Ectodermal cell (in vitro differentiated cells): Measurements from ENCODE around the gene MYL12B.
"Not testable (repeated sequence)": the region's sequence is repeated elsewhere in the genome, so short reads cannot be mapped to it uniquely, and the experiment has no call there.

ENCODE experiments used
- H3K27ac ChIP-seq: 2 replicates; pipeline ENCODE4 v1.7.0; 2013; ENCODE audit warnings: mild to moderate bottlenecking, low read depth, low read length; ENCODE audit not compliant: insufficient read depth, poor library complexity, severe bottlenecking
- H3K27me3 ChIP-seq: 2 replicates; pipeline ENCODE4 v1.7.0; 2013; ENCODE audit warnings: mild to moderate bottlenecking, low read length; ENCODE audit not compliant: insufficient read depth, control insufficient read depth, poor library complexity, severe bottlenecking
- H3K36me3 ChIP-seq: one replicate; pipeline ENCODE4 v1.7.0; 2013; ENCODE audit warnings: low read length; ENCODE audit not compliant: control insufficient read depth, insufficient read depth
- H3K4me1 ChIP-seq: one replicate; pipeline ENCODE4 v1.7.0; 2013; ENCODE audit warnings: low read length; ENCODE audit not compliant: control insufficient read depth, insufficient read depth
- H3K4me3 ChIP-seq: 2 replicates; pipeline ENCODE4 v1.7.0; 2013; ENCODE audit warnings: low read depth, low read length, control low read depth; ENCODE audit not compliant: insufficient read depth
- H3K9me3 ChIP-seq: 2 replicates; pipeline ENCODE4 v1.7.0; 2013; ENCODE audit warnings: mild to moderate bottlenecking, low read length, moderate library complexity; ENCODE audit not compliant: control insufficient read depth
- WGBS, 2 experiments: methylation state at CpG; one replicate each; pipeline ENCODE4 v1.1.7; 2013; ENCODE audit warnings: missing lambda C conversion rate in 2 of 2; 5-methylcytosine and 5-hydroxymethylcytosine counted together

MYL12B gene

DNA sequence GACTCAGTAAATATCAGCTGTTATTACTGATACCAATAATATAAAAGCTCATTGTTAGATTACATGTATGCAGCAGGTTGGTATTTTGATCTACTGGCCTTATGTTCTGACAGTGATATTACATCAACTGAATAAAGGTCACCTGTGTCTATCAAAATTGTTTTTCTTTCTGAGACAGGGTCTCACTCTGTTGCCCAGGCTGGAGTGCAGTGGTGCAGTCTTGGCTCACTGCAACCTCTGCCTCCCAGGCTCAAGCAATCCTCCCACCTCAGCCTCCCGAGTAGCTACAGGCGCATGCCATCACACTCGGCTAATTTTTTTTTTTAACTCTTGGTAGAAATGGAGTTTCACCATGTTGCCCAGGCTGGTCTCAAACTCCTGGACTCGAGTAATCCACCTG, 41.1 kb upstream of the MYL12B start:
- not testable (repeated sequence) for H3K27me3 ChIP-seq, H3K36me3 ChIP-seq, H3K4me3 ChIP-seq, H3K9me3 ChIP-seq, H3K27ac ChIP-seq, H3K4me1 ChIP-seq
- 90 to 91% methylated on average over 4 of the region's 4 CpGs for WGBS, 2 experiments

DNA sequence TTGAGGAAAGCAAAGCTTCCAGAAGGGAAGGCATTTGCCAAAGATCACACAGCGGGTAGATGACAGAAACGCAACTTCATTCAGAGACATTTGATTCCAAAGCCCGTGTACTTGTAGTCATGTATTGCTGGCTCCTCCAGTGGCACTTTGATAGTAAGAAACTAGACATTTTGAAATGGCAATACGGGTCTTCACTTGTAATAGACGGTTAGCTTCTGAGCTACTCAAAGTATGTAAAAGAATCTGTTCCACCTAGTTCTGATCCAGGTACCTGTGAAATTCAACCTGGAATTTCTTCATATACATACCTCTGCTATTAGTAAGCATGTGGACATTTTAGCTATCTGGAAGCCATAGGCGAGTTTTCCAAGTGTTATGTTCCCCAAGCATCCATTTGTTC, 40.4 kb upstream of the MYL12B start:
- H3K27me3 ChIP-seq, result no peaks in the 10 kb centered on the region
- H3K36me3 ChIP-seq, result no peaks in the 10 kb centered on the region
- no peaks in the 10 kb centered on the region for H3K4me1 ChIP-seq
- no peaks in the 10 kb centered on the region for H3K9me3 ChIP-seq
- H3K27ac ChIP-seq, result no peak overlapping the region
- no peak overlapping the region for H3K4me3 ChIP-seq
- WGBS, 2 experiments, result 92 to 95% methylated on average over 6 of the region's 6 CpGs

DNA sequence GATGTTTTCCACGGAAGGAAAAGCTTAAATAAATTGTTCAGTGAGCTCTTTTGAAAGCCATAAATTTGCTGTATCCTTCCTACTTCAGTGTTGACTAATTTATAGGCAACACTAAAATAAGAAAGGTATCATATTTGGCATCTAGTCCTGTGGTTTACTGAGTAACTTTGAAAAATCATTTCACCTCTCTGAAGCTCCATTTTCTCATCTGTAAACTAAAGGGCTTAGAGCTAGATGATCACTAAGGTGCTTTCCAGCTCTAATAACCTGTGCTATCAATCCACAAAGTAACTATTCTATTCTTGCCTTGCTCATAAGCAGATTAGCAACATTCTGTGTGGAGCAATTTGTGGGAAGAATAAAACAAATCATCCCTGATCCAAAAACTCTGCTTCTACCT, 38.6 kb upstream of the MYL12B start:
- H3K27ac ChIP-seq, result no peak overlapping the region
- WGBS, 2 experiments, result 93 to 100% methylated on average over 1 of the region's 1 CpG
- no peaks in the 10 kb centered on the region for H3K36me3 ChIP-seq
- no peaks in the 10 kb centered on the region for H3K9me3 ChIP-seq
- H3K4me1 ChIP-seq, result no peaks in the 10 kb centered on the region
- no peaks in the 10 kb centered on the region for H3K27me3 ChIP-seq
- no peak overlapping the region for H3K4me3 ChIP-seq

- no peak overlapping the region for H3K27ac ChIP-seq
- no peak overlapping the region for H3K4me3 ChIP-seq
- WGBS, 2 experiments, result 94 to 96% methylated on average over 3 of the region's 3 CpGs
- no peaks in the 10 kb centered on the region for H3K9me3 ChIP-seq
- H3K27me3 ChIP-seq, result no peaks in the 10 kb centered on the region
- no peaks in the 10 kb centered on the region for H3K36me3 ChIP-seq
- no peaks in the 10 kb centered on the region for H3K4me1 ChIP-seq
Measured at GRCh38 chr18:3224223-3224622, 37.7 kb upstream of the MYL12B start.

DNA sequence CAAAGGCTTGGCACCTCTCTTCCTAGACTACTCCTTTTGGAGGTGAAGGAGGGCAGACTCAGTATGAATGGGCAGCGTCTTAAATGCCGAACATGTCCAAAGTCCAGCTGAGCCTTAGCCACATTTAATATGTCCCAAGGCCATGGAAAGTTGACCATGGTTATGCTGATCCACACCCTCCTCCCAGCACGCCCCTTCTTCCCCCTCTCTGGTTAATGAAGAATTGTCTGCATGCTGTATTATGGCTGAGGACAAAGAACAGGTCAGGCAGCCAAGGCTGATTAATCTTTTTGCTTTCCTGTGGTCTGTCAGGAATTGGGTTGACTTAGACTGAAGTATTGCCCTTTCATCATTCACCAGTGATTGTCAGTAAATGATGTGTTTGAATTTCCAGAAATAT, 36.3 kb upstream of the MYL12B start:
- Histone ChIP-seq H3K36me3 (no peaks in the 10 kb centered on the region), H3K9me3 (no peaks in the 10 kb centered on the region), H3K27ac (no peak overlapping the region), H3K4me1 (no peaks in the 10 kb centered on the region), H3K27me3 (no peaks in the 10 kb centered on the region), H3K4me3 (no peak overlapping the region)
- 93 to 94% methylated on average over 3 of the region's 3 CpGs for WGBS, 2 experiments

GRCh38 chr18:3226048-3226447, 35.9 kb upstream of the MYL12B start:
- no peaks in the 10 kb centered on the region for H3K4me1 ChIP-seq
- H3K4me3 ChIP-seq, result no peak overlapping the region
- H3K27ac ChIP-seq, result no peak overlapping the region
- 93 to 95% methylated on average over 6 of the region's 6 CpGs for WGBS, 2 experiments
- no peaks in the 10 kb centered on the region for H3K9me3 ChIP-seq
- H3K36me3 ChIP-seq, result no peaks in the 10 kb centered on the region
- no peaks in the 10 kb centered on the region for H3K27me3 ChIP-seq

GRCh38 chr18:3230401-3231334, 31.3 kb upstream of the MYL12B start:
- Histone ChIP-seq H3K27ac (no peak overlapping the region), H3K4me1 (no peaks in the 10 kb centered on the region), H3K36me3 (no peaks in the 10 kb centered on the region), H3K4me3 (no peak overlapping the region), H3K9me3 (no peaks in the 10 kb centered on the region), H3K27me3 (no peaks in the 10 kb centered on the region)
- 83% methylated on average over 9 of the region's 9 CpGs for WGBS, 2 experiments

DNA sequence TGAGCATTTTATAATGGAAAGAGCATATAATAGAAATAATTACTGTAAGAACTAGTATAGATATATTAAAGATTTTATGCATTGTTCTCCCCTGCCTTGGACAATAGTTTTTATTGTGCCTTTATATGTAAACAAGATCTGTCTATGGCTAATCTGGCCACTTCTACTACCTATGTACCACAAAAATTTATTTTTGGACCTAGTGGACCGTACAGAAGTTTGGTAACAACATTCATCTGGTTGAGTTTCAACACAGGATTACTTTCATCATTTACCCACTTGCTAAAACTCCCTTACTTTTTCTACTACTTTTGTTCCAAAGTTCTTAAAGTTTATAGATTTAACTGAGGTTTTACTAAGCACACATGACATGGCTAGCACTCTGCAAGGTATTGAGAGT, 28.9 kb upstream of the MYL12B start:
- Histone ChIP-seq H3K36me3 (no peaks in the 10 kb centered on the region), H3K9me3 (no peaks in the 10 kb centered on the region), H3K4me1 (no peaks in the 10 kb centered on the region), H3K27me3 (no peaks in the 10 kb centered on the region), H3K27ac (no peak overlapping the region), H3K4me3 (no peak overlapping the region)
- 94 to 100% methylated on average over 1 of the region's 1 CpG for WGBS, 2 experiments

DNA sequence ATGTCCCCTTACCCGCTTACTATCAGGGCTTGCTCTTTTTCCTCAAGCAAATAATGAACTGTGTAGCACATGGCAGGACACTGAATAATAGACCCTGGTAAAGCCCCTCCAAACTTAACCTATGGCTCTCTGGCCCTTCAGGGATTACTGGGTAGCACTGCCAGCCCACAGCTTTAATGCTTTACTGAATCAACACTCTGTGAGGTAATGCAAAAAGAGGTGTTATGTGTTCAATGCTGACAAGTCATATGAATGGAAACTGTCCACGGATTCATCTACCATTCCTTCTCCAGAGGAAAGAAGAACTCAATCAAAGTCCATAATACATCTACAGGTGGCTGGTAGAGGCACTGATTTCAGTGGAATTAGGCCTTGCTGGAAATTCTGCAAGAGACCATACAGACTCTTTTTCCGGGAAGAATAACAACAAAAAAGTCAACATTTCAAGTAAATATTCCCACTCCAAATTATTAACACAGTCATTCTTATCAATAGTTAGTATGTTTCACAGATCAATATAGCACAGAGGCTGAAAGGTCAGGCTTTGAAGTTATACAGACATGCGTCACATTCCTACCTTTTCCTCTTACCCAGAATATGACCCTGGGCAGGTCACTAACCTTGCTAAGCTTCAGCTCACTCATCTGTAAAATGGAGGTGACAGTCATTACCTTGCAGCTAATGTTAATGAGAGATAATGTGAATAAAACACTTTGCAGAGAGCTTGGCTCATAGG, 28.3 kb upstream of the MYL12B start:
- H3K36me3 ChIP-seq, result no peaks in the 10 kb centered on the region
- WGBS, 2 experiments, result 87 to 93% methylated on average over 4 of the region's 4 CpGs
- H3K9me3 ChIP-seq, result no peaks in the 10 kb centered on the region
- H3K27ac ChIP-seq, result no peak overlapping the region
- H3K27me3 ChIP-seq, result no peaks in the 10 kb centered on the region
- H3K4me1 ChIP-seq, result no peaks in the 10 kb centered on the region
- no peak overlapping the region for H3K4me3 ChIP-seq

- Histone ChIP-seq H3K4me3 (no peak overlapping the region), H3K27ac (no peak overlapping the region), H3K4me1 (no peaks in the 10 kb centered on the region), H3K27me3 (no peaks in the 10 kb centered on the region), H3K36me3 (no peaks in the 10 kb centered on the region), H3K9me3 (no peaks in the 10 kb centered on the region)
- WGBS, 2 experiments, result 85 to 89% methylated on average over 5 of the region's 5 CpGs
Measured at GRCh38 chr18:3234457-3234856, 27.5 kb upstream of the MYL12B start.
